ENCODE measurements around the gene ISG15.

- TF ChIP-seq CTCF (conservative IDR thresholded peaks at IDR 0.05; ENCODE audit: low read length): no peak
- no peak for TF ChIP-seq EZH2phosphoT487 (IDR thresholded peaks at IDR 0.05; ENCODE audit: borderline replicate concordance)
Observed at GRCh38 chr1:974687-975328, 38.5 kb upstream of the ISG15 start.

Measured in Loucy (cell line).